WTC11 (cell line): ENCODE data around the gene SORD. TPM values are rescaled to one million over a fixed set of nuclear protein-coding genes. Genes with fewer than 3 reads are reported as not detected.
A peak's percentile ranks its signal among the peaks of the same experiment; 100 is the strongest.

ENCODE experiments used
- ATAC-seq: fragments of 200-7000 bp; cut with Tn5 transposase; 2 replicates; pipeline ENCODE4 v1.10.0; 2021; ENCODE audit warnings: mild to moderate bottlenecking, moderate library complexity
- CTCF ChIA-PET: fragments of 300-600 bp; sonication (Branson Sonifier 250); formaldehyde crosslinking; loops from one replicate; lab custom pipeline; 2021; ENCODE audit warnings: antibody characterized with exemption; lab: Charles Lee
- POLR2A ChIA-PET: fragments of 350-600 bp; sonication (Branson Sonifier 250); formaldehyde crosslinking; loops from one replicate; lab custom pipeline; 2021; ENCODE audit warnings: antibody characterized with exemption; lab: Charles Lee
- DNase-seq: peaks from one replicate; pipeline ENCODE4 v3.0.0; 2021; ENCODE audit warnings: low spot score
- H3K27ac Mint-ChIP-seq: 2 replicates; pipeline ENCODE4 v1.8.0; 2021; ENCODE audit warnings: mixed read lengths
- H3K27me3 Mint-ChIP-seq: 2 replicates; pipeline ENCODE4 v1.8.0; 2021; ENCODE audit warnings: low read depth, mild to moderate bottlenecking, moderate library complexity, mixed read lengths
- H3K36me3 Mint-ChIP-seq: 2 replicates; pipeline ENCODE4 v1.8.0; 2021; ENCODE audit warnings: mixed read lengths
- H3K4me1 Mint-ChIP-seq: 2 replicates; pipeline ENCODE4 v1.8.0; 2022; ENCODE audit warnings: mixed read lengths
- H3K4me3 Mint-ChIP-seq: 2 replicates; pipeline ENCODE4 v1.8.0; 2021; ENCODE audit warnings: mild to moderate bottlenecking, moderate library complexity, mixed read lengths
- H3K9me3 Mint-ChIP-seq: 2 replicates; pipeline ENCODE4 v1.8.0; 2021; ENCODE audit warnings: mixed read lengths
- CBFB ChIP-seq: sonication (generic); formaldehyde crosslinking; IDR thresholded peaks from 2 replicates; pipeline ENCODE4 v1.8.1; 2022; ENCODE audit warnings: mild to moderate bottlenecking, low read depth, missing genetic modification reagents
- CREB1 ChIP-seq: sonication (generic); formaldehyde crosslinking; IDR thresholded peaks from 2 replicates; pipeline ENCODE4 v1.8.0; 2023; ENCODE audit warnings: mild to moderate bottlenecking, missing genetic modification reagents
- CREM ChIP-seq: sonication (generic); formaldehyde crosslinking; IDR thresholded peaks from 2 replicates; pipeline ENCODE4 v1.8.1; 2022; ENCODE audit warnings: mild to moderate bottlenecking, missing genetic modification reagents, moderate library complexity
- GABPB1 ChIP-seq: sonication (generic); formaldehyde crosslinking; IDR thresholded peaks from 2 replicates; pipeline ENCODE4 v1.8.1; 2023; ENCODE audit warnings: mild to moderate bottlenecking, missing genetic modification reagents
- GRHL2 ChIP-seq: fragments of 250-450 bp; sonication (Bioruptor Pico); IDR thresholded peaks from 2 replicates; pipeline ENCODE4 v1.8.0; 2022; ENCODE audit warnings: mild to moderate bottlenecking, moderate library complexity; ENCODE audit not compliant: insufficient replicate concordance, severe bottlenecking
- MXD4 ChIP-seq: fragments of 250-450 bp; sonication (Bioruptor Pico); IDR thresholded peaks from 2 replicates; pipeline ENCODE4 v1.8.0; 2021; ENCODE audit warnings: mild to moderate bottlenecking, moderate library complexity, borderline replicate concordance
- NR2C2 ChIP-seq: sonication (generic); formaldehyde crosslinking; IDR thresholded peaks from 2 replicates; pipeline ENCODE4 v1.8.0; 2022; ENCODE audit warnings: mild to moderate bottlenecking, missing genetic modification reagents
- NR3C1 ChIP-seq: sonication (generic); formaldehyde crosslinking; conservative IDR thresholded peaks from 2 replicates; pipeline ENCODE4 v1.8.1; 2023; ENCODE audit warnings: low read depth, mild to moderate bottlenecking, missing genetic modification reagents
- TCF7 ChIP-seq: sonication (generic); formaldehyde crosslinking; IDR thresholded peaks from 2 replicates; pipeline ENCODE4 v1.8.0; 2022; ENCODE audit warnings: mild to moderate bottlenecking, low read depth, missing genetic modification reagents, moderate library complexity
- TEAD4 ChIP-seq: sonication (generic); formaldehyde crosslinking; IDR thresholded peaks from 2 replicates; pipeline ENCODE4 v1.8.0; 2022; ENCODE audit warnings: mild to moderate bottlenecking, missing genetic modification reagents
- TP53 ChIP-seq: sonication (generic); formaldehyde crosslinking; IDR thresholded peaks from 2 replicates; pipeline ENCODE4 v1.8.1; 2023; ENCODE audit warnings: mild to moderate bottlenecking, missing genetic modification reagents
- ZNF121 ChIP-seq: sonication (generic); formaldehyde crosslinking; IDR thresholded peaks from 2 replicates; pipeline ENCODE4 v1.8.0; 2023; ENCODE audit warnings: missing genetic modification reagents
- ZNF219 ChIP-seq: sonication (generic); formaldehyde crosslinking; IDR thresholded peaks from 2 replicates; pipeline ENCODE4 v1.8.0; 2023; ENCODE audit warnings: missing genetic modification reagents, mild to moderate bottlenecking, borderline replicate concordance
- ZNF232 ChIP-seq: sonication (generic); formaldehyde crosslinking; IDR thresholded peaks from 2 replicates; pipeline ENCODE4 v1.8.0; 2022; ENCODE audit warnings: mild to moderate bottlenecking, missing genetic modification reagents
- ZNF317 ChIP-seq: sonication (generic); formaldehyde crosslinking; IDR thresholded peaks from 2 replicates; pipeline ENCODE4 v1.8.1; 2023; ENCODE audit warnings: low read depth, mild to moderate bottlenecking, moderate library complexity, missing genetic modification reagents, borderline replicate concordance
- ZNF396 ChIP-seq: fragments of 250-450 bp; sonication (Bioruptor Pico); IDR thresholded peaks from 2 replicates; pipeline ENCODE4 v1.8.0; 2021; ENCODE audit warnings: mild to moderate bottlenecking, moderate library complexity, borderline replicate concordance
- ZNF671 ChIP-seq: fragments of 250-450 bp; sonication (Bioruptor Pico); IDR thresholded peaks from 2 replicates; pipeline ENCODE4 v1.8.0; 2021; ENCODE audit warnings: mild to moderate bottlenecking
- total RNA-seq: library from RNA; stranded (reverse); gene quantifications from 3 replicates; pipeline ENCODE4 v1.2.3, GENCODE V29; 2021
- TF ChIP-seq, protein P1 (sequence below): sonication (generic); formaldehyde crosslinking; IDR thresholded peaks from 2 replicates; pipeline ENCODE4 v1.8.1; 2023; ENCODE audit warnings: mild to moderate bottlenecking, moderate library complexity, missing genetic modification reagents
- TF ChIP-seq, protein P2 (sequence below): sonication (generic); formaldehyde crosslinking; IDR thresholded peaks from 2 replicates; pipeline ENCODE4 v1.8.1; 2023; ENCODE audit warnings: mild to moderate bottlenecking, missing genetic modification reagents
- TF ChIP-seq, protein P3 (sequence below): sonication (generic); formaldehyde crosslinking; IDR thresholded peaks from 2 replicates; pipeline ENCODE4 v1.8.0; 2022; ENCODE audit warnings: mild to moderate bottlenecking, missing genetic modification reagents
- TF ChIP-seq, protein P4 (sequence below): fragments of 250-450 bp; sonication (Bioruptor Pico); IDR thresholded peaks from 2 replicates; pipeline ENCODE4 v1.9.0; 2021; ENCODE audit warnings: mild to moderate bottlenecking
- TF ChIP-seq, protein P5 (sequence below): sonication (generic); formaldehyde crosslinking; IDR thresholded peaks from 2 replicates; pipeline ENCODE4 v1.8.1; 2023; ENCODE audit warnings: mild to moderate bottlenecking, missing genetic modification reagents, moderate library complexity
- TF ChIP-seq, protein P6 (sequence below): fragments of 250-450 bp; sonication (Bioruptor Pico); IDR thresholded peaks from 2 replicates; pipeline ENCODE4 v1.9.0; 2021; ENCODE audit warnings: mild to moderate bottlenecking

The SORD gene
- total RNA-seq, 1 experiment from 2014 or later: 46.2 TPM

DNA sequence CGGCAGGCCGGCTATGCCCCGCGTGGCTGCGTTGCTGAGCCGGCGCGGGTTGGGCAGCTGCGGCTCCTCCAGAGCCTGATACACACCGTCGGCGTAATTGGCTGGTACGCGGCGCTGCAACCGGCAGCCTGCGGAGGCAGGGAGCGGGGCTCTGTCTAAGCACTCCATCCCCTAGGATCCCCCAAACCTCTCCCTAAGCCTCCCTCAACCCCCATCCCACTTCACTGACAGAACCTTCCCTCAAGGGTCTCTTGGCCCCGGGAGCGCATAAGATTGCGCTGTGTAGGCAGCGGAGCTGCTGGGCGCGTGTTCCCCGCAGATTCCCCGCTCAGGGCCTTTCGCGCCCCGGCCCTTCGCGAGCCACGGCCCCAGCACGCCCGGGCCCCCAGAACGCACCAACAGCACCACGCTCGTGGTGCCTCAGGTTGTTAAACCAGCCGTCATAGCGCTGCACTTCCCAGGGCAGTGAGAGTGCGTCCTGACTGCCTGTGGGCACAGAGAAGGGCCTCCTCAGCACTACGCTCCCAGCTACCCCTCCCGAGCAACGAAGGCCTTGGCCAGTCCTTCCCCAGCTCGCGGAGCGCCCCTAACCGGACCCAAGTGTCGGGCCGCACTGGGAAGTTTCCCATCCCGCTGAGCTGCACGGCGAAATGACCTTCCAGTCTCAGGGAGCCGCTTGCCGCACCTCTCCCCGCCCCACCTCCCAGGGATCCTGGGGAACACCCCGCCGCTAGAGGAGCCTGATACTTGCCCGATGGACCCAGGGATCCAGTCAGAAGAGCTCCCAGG is 89.8 kb downstream of the SORD start:
- no peaks in the 10 kb centered on the region for H3K36me3 Mint-ChIP-seq
- CTCF ChIA-PET: interaction anchor here (0.9 to 8.3 kb wide), 8 partner anchors 11 to 424 kb away, joined by 3 to 231 read pairs (median 4); partner anchors contain the start of genes DUOX1 and DUOXA1
- TF ChIP-seq ZNF232 (CRISPR knock-in tag) (no peak), CBFB (CRISPR knock-in tag) (no peak), ZNF317 (CRISPR knock-in tag) (no peak), ZNF396 (CRISPR knock-in tag) (no peak), CREB1 (CRISPR knock-in tag) (no peak), TP53 (CRISPR knock-in tag) (no peak), ZNF121 (CRISPR knock-in tag) (no peak), MXD4 (CRISPR knock-in tag) (no peak), NR2C2 (CRISPR knock-in tag) (no peak), TEAD4 (no peak)
- TF ChIP-seq, all 79 proteins: peak for 0
- Mint-ChIP-seq H3K4me3 (peak overlapping the region; percentile 64), H3K27me3 (peaks cover 96% of the 10 kb centered on the region), H3K9me3 (no peaks in the 10 kb centered on the region), H3K4me1 (peaks cover 41% of the 10 kb centered on the region), H3K27ac (no peak overlapping the region)
- ATAC-seq (peak; percentile 26), DNase-seq (peak; percentile 45)
- POLR2A ChIA-PET: no interaction called here

DNA sequence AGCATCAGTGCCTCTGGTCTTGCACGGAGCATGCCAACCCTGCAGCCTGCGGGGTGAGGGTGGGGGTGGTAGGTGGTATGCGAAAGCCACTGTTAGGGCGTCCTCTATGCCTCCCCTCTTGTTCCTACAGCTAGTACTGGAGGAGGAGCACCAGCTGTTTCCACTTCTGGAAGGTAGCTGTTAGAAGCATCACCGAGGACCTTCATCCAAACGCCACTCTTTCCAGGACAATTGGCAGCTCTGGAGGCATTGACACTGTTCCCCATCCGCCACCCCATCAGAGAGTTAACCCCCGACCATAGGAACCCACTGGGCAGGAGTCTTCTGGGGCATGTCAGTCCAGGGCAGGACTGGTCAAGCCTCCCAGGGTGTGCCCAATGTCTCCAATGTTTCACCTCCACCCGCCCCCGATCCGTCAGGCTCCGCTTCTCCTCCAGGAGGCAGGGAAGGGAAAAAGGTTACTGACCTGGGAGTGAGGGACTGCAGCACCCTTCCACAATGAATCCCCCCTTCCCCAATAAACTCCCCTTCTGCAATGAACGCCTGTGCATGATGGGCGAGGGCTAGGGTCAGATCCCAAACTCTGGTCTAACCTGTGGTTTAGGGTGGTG is 90.5 kb downstream of the SORD start:
- CTCF ChIA-PET: interaction anchor here (1.0 to 8.3 kb wide), 7 partner anchors 10 to 425 kb away, joined by 3 to 231 read pairs (median 4); partner anchors contain the start of genes DUOX1 and DUOXA1
- no peak for DNase-seq
- Mint-ChIP-seq H3K4me3 (peak overlapping the region; percentile 64), H3K27me3 (peaks cover 100% of the 10 kb centered on the region), H3K27ac (no peak overlapping the region), H3K36me3 (no peaks in the 10 kb centered on the region), H3K4me1 (peaks cover 44% of the 10 kb centered on the region), H3K9me3 (no peaks in the 10 kb centered on the region)
- POLR2A ChIA-PET: no interaction called here
- peak; percentile 3 for ATAC-seq
- TF ChIP-seq, protein P1, sequence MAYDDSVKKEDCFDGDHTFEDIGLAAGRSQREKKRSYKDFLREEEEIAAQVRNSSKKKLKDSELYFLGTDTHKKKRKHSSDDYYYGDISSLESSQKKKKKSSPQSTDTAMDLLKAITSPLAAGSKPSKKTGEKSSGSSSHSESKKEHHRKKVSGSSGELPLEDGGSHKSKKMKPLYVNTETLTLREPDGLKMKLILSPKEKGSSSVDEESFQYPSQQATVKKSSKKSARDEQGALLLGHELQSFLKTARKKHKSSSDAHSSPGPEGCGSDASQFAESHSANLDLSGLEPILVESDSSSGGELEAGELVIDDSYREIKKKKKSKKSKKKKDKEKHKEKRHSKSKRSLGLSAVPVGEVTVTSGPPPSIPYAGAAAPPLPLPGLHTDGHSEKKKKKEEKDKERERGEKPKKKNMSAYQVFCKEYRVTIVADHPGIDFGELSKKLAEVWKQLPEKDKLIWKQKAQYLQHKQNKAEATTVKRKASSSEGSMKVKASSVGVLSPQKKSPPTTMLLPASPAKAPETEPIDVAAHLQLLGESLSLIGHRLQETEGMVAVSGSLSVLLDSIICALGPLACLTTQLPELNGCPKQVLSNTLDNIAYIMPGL (CRISPR knock-in tag): no peak
- TF ChIP-seq, protein P2, sequence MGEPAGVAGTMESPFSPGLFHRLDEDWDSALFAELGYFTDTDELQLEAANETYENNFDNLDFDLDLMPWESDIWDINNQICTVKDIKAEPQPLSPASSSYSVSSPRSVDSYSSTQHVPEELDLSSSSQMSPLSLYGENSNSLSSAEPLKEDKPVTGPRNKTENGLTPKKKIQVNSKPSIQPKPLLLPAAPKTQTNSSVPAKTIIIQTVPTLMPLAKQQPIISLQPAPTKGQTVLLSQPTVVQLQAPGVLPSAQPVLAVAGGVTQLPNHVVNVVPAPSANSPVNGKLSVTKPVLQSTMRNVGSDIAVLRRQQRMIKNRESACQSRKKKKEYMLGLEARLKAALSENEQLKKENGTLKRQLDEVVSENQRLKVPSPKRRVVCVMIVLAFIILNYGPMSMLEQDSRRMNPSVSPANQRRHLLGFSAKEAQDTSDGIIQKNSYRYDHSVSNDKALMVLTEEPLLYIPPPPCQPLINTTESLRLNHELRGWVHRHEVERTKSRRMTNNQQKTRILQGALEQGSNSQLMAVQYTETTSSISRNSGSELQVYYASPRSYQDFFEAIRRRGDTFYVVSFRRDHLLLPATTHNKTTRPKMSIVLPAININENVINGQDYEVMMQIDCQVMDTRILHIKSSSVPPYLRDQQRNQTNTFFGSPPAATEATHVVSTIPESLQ (CRISPR knock-in tag): no peak
- TF ChIP-seq, protein P3, sequence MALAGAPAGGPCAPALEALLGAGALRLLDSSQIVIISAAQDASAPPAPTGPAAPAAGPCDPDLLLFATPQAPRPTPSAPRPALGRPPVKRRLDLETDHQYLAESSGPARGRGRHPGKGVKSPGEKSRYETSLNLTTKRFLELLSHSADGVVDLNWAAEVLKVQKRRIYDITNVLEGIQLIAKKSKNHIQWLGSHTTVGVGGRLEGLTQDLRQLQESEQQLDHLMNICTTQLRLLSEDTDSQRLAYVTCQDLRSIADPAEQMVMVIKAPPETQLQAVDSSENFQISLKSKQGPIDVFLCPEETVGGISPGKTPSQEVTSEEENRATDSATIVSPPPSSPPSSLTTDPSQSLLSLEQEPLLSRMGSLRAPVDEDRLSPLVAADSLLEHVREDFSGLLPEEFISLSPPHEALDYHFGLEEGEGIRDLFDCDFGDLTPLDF (CRISPR knock-in tag): no peak
- TF ChIP-seq ZNF219 (CRISPR knock-in tag) (no peak), CREB1 (CRISPR knock-in tag) (no peak), GRHL2 (CRISPR knock-in tag) (no peak), NR3C1 (CRISPR knock-in tag) (no peak), TCF7 (CRISPR knock-in tag) (no peak), ZNF232 (CRISPR knock-in tag) (no peak), CREM (no peak), GABPB1 (CRISPR knock-in tag) (no peak), TP53 (CRISPR knock-in tag) (no peak), ZNF671 (CRISPR knock-in tag) (no peak)
- TF ChIP-seq, protein P4, sequence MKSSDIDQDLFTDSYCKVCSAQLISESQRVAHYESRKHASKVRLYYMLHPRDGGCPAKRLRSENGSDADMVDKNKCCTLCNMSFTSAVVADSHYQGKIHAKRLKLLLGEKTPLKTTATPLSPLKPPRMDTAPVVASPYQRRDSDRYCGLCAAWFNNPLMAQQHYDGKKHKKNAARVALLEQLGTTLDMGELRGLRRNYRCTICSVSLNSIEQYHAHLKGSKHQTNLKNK (CRISPR knock-in tag): no peak
- TF ChIP-seq, protein P5, sequence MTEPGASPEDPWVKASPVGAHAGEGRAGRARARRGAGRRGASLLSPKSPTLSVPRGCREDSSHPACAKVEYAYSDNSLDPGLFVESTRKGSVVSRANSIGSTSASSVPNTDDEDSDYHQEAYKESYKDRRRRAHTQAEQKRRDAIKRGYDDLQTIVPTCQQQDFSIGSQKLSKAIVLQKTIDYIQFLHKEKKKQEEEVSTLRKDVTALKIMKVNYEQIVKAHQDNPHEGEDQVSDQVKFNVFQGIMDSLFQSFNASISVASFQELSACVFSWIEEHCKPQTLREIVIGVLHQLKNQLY (CRISPR knock-in tag): no peak
- TF ChIP-seq, protein P6, sequence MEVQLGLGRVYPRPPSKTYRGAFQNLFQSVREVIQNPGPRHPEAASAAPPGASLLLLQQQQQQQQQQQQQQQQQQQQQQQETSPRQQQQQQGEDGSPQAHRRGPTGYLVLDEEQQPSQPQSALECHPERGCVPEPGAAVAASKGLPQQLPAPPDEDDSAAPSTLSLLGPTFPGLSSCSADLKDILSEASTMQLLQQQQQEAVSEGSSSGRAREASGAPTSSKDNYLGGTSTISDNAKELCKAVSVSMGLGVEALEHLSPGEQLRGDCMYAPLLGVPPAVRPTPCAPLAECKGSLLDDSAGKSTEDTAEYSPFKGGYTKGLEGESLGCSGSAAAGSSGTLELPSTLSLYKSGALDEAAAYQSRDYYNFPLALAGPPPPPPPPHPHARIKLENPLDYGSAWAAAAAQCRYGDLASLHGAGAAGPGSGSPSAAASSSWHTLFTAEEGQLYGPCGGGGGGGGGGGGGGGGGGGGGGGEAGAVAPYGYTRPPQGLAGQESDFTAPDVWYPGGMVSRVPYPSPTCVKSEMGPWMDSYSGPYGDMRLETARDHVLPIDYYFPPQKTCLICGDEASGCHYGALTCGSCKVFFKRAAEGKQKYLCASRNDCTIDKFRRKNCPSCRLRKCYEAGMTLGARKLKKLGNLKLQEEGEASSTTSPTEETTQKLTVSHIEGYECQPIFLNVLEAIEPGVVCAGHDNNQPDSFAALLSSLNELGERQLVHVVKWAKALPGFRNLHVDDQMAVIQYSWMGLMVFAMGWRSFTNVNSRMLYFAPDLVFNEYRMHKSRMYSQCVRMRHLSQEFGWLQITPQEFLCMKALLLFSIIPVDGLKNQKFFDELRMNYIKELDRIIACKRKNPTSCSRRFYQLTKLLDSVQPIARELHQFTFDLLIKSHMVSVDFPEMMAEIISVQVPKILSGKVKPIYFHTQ: no peak
